GM19455 (cell line): ENCODE data around the gene GPRASP1.

Experiments used
- ATAC-seq: cut with Tn5 transposase; IDR thresholded peaks from one replicate; pipeline ENCODE4 v1.9.1; 2021; ENCODE audit not compliant: unreplicated experiment

GPRASP1 gene

GRCh38 chrX:102696306-102696705 is 45.0 kb downstream of the GPRASP1 start:
- ATAC-seq, result no peak

GRCh38 chrX:102697494-102697893 is 46.2 kb downstream of the GPRASP1 start:
- ATAC-seq, result no peak
